Thymus (tissue), 11 donors: ENCODE results near the gene RWDD3. TPM values are rescaled to one million over a fixed set of nuclear protein-coding genes. Genes with fewer than 3 reads are reported as not detected.

ENCODE experiments used
- DNase-seq, 9 donors: peaks; one replicate each; pipeline ENCODE4 v3.0.0-alpha.2; 2013; ENCODE audit warnings: low spot score in 9 of 9, low read depth in 6 of 9, missing footprints in 1 of 9
- H3K27ac ChIP-seq, 2 donors: one replicate each; pipeline ENCODE4 v1.5.1; 2013; ENCODE audit warnings: control low read depth in 1 of 2, low read depth in 1 of 2, low read length in 1 of 2, mild to moderate bottlenecking in 1 of 2, moderate library complexity in 1 of 2
- H3K27me3 ChIP-seq, 2 donors: one replicate each; pipeline ENCODE4 v1.5.1; 2013; ENCODE audit warnings: low read length in 1 of 2; ENCODE audit not compliant: control insufficient read depth in 2 of 2, insufficient read depth in 1 of 2
- H3K36me3 ChIP-seq, 2 donors: one replicate each; pipeline ENCODE4 v1.5.1; 2013; ENCODE audit warnings: low read length in 1 of 2, mild to moderate bottlenecking in 1 of 2, moderate library complexity in 1 of 2; ENCODE audit not compliant: control insufficient read depth in 2 of 2, insufficient read depth in 2 of 2
- H3K4me1 ChIP-seq, 2 donors: one replicate each; pipeline ENCODE4 v1.5.1; 2013; ENCODE audit warnings: low read length in 2 of 2; ENCODE audit not compliant: control insufficient read depth in 2 of 2, insufficient read depth in 2 of 2
- H3K4me3 ChIP-seq, 2 donors: one replicate each; pipeline ENCODE4 v1.5.1; 2013; ENCODE audit warnings: low read length in 2 of 2, control low read depth in 1 of 2, mild to moderate bottlenecking in 1 of 2
- H3K9me3 ChIP-seq, 2 donors: one replicate each; pipeline ENCODE4 v1.5.1; 2013; ENCODE audit warnings: low read length in 1 of 2, mild to moderate bottlenecking in 1 of 2; ENCODE audit not compliant: control insufficient read depth in 2 of 2, insufficient read depth in 1 of 2
- WGBS: extraction: QIAGEN DNeasy Blood & Tissue Kit; methylation state at CpG from one replicate; pipeline ENCODE4 v1.1.7; 2013; 5-methylcytosine and 5-hydroxymethylcytosine counted together
- polyA plus RNA-seq: library from polyadenylated mRNA; stranded (reverse); fragments of 200-250 nt; gene quantifications from one replicate; pipeline ENCODE4 v1.2.3, GENCODE V29; 2013
- total RNA-seq: library from RNA; stranded (reverse); fragments of 120-200 nt; gene quantifications from one replicate; pipeline ENCODE4 v1.2.4, GENCODE V29; 2013
- donor health status: healthy.

RWDD3 gene
- total and polyA plus RNA-seq, 2 donors: 35.4 to 87.8 TPM

DNA sequence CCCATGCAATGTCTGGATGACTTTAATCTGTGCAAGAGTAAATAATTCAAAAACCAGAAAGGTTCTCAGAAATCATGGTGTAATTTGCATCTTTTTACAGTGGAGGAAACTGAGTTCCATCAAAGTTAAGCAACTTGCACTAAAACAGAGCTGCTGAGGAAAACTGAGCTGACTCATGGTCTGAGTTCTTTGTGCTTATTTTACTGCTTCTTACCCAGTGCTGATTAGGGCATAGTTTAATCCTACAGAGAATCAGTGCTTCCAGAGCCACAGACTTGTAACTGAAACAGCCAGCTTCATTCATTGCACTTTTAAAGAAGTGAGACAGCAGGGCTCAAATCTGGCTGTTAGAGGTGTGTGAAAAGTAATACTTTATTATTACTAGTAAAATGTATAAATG lies 10.9 kb upstream of the RWDD3 start:
- H3K36me3 ChIP-seq: no peaks in the 10 kb centered on the region
- no peaks in the 10 kb centered on the region for H3K9me3 ChIP-seq
- no peaks in the 10 kb centered on the region for H3K4me1 ChIP-seq
- H3K27ac ChIP-seq: no peak overlapping the region
- no peak overlapping the region for H3K4me3 ChIP-seq
- DNase-seq: no peak
- H3K27me3 ChIP-seq: peaks cover 0 to 2% of the 10 kb centered on the region in 2 donors

DNA sequence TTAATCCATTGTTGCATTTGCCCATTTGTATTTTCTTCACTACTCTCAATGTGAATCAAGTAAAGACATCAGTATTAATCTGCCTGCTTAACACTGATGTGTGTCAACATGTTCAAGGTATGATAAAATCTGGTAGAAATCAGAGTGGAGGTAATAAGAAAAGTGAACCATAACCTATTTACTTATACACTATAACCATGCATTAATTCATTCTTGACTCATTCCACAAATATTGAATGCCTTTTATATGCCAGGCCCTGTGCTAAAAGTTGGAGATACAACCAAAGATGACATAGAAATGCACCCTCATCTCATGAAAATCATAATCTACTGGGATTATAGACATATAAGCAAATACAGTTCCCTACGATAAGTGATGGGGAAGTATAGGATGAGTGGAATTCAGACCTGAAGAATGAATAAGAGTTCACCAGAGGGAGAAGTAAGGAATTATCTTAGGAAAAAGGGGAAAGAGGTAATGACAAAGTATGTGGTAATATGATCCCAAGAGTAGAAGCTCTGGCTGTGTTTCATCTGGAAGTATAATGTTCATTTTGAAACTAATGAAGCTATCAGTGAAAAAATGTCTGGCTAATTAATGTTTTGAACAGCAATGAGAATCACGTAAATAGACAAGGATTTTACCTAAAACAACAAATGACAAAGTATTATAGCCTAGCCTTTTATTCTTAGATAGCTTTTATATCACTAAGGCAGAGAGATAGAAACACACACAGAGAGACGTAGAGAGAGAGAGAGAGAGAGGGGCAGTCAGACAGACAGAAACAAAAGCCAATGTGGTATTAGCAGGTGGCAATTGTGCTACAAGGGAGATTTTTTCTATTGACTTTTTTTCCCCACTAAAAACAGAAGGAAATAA lies 7.0 kb upstream of the RWDD3 start:
- no peak overlapping the region for H3K4me3 ChIP-seq
- H3K36me3 ChIP-seq: no peaks in the 10 kb centered on the region
- peaks cover 0 to 14% of the 10 kb centered on the region in 2 donors for H3K27me3 ChIP-seq
- no peak overlapping the region for H3K27ac ChIP-seq
- 96% methylated on average over 3 of the region's 3 CpGs for WGBS
- H3K4me1 ChIP-seq: no peaks in the 10 kb centered on the region
- DNase-seq: no peak
- no peaks in the 10 kb centered on the region for H3K9me3 ChIP-seq

DNA sequence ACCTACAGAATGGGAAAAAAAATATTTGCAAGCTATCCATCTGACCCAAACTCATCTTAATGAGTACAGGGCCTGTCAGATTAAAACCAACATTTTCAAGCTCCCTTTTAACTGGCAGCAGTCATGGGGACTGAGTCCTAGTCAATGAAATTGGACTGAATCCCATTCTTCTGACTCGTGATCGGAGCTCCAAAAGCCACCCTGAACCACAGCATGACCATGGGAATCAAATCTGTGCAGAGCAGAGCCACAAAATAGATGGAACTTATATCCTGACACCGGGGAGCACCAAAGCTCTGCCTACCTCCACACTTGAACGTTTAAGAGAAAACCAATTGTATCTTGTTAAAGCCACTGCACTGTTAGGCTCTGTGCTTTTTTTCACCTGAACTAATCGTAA lies 5.0 kb upstream of the RWDD3 start:
- WGBS: 94% methylated on average over 5 of the region's 5 CpGs
- peaks cover 0 to 31% of the 10 kb centered on the region in 2 donors for H3K27me3 ChIP-seq
- no peaks in the 10 kb centered on the region for H3K36me3 ChIP-seq
- no peak for DNase-seq
- no peaks in the 10 kb centered on the region for H3K9me3 ChIP-seq
- H3K27ac ChIP-seq: no peak overlapping the region
- H3K4me3 ChIP-seq: no peak overlapping the region
- peaks cover 0 to 5% of the 10 kb centered on the region in 2 donors for H3K4me1 ChIP-seq

DNA sequence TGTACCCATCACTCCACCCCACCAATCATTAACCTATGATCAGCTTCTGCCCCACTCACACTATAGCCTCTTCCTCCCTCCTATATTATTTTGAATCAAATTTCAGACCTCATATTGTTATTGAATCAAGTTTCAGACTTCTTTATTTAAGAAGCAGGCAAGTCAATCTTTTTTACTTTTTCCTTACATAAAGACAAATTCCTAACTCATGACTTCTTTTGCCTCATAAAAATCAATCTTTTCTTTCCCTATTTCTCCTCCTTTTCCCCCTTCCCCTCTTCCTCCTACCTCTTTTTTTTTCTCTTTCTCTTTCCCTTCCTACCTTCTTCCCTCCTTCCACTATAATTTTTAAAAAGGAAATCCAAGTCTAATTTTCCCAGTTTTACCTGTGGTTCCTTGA lies 4.3 kb upstream of the RWDD3 start:
- H3K4me3 ChIP-seq: no peak overlapping the region
- no peaks in the 10 kb centered on the region for H3K9me3 ChIP-seq
- H3K4me1 ChIP-seq: peaks cover 0 to 6% of the 10 kb centered on the region in 2 donors
- peaks cover 0 to 31% of the 10 kb centered on the region in 2 donors for H3K27me3 ChIP-seq
- H3K27ac ChIP-seq: no peak overlapping the region
- H3K36me3 ChIP-seq: no peaks in the 10 kb centered on the region
- DNase-seq: no peak

DNA sequence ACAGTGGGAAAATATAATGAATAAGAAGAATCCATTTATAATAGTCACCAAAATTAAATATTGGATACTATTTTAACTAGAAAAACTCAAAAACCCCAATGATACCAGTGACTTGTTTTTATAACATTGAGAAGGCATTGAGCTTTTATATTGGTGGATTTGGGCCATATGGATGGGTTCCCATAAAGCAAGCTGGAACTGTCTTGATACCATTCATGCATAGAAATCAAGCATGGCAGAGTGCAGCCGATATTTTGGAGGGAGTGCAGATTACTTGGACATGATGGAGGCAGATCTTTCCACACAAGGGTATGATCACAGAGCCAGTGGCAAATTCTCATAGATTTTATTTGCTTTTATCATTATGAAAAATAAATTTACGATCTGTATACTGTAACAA lies 3.8 kb upstream of the RWDD3 start:
- peaks cover 0 to 9% of the 10 kb centered on the region in 2 donors for H3K4me1 ChIP-seq
- no peak overlapping the region for H3K27ac ChIP-seq
- H3K36me3 ChIP-seq: no peaks in the 10 kb centered on the region
- WGBS: 95% methylated on average over 2 of the region's 2 CpGs
- H3K9me3 ChIP-seq: no peaks in the 10 kb centered on the region
- no peak overlapping the region for H3K4me3 ChIP-seq
- peaks cover 0 to 31% of the 10 kb centered on the region in 2 donors for H3K27me3 ChIP-seq
- DNase-seq: no peak

DNA sequence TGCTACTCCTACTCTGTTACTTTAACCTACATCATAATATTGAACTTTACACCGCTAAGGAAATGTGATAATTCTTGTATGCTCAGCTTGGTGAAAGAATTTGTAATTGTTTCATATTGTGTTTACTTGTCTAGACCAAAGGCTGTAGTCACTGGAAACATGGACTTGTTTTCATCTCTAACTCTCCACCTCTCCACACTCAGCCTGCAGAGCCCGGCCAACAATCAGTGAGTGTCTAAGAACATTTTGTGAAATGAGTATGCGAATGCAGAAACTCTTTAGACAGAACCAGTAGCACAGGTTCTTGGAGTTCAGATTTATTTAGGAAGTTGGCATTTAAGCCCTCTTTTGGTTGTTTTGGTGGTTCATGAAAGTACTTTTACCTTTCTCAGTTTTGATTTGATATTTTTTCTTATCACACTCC lies 3.2 kb upstream of the RWDD3 start:
- peaks cover 0 to 9% of the 10 kb centered on the region in 2 donors for H3K4me1 ChIP-seq
- H3K9me3 ChIP-seq: no peaks in the 10 kb centered on the region
- WGBS: 97% methylated on average over 3 of the region's 3 CpGs
- no peak for DNase-seq
- H3K36me3 ChIP-seq: no peaks in the 10 kb centered on the region
- peaks cover 0 to 31% of the 10 kb centered on the region in 2 donors for H3K27me3 ChIP-seq
- no peak overlapping the region for H3K27ac ChIP-seq
- no peak overlapping the region for H3K4me3 ChIP-seq

DNA sequence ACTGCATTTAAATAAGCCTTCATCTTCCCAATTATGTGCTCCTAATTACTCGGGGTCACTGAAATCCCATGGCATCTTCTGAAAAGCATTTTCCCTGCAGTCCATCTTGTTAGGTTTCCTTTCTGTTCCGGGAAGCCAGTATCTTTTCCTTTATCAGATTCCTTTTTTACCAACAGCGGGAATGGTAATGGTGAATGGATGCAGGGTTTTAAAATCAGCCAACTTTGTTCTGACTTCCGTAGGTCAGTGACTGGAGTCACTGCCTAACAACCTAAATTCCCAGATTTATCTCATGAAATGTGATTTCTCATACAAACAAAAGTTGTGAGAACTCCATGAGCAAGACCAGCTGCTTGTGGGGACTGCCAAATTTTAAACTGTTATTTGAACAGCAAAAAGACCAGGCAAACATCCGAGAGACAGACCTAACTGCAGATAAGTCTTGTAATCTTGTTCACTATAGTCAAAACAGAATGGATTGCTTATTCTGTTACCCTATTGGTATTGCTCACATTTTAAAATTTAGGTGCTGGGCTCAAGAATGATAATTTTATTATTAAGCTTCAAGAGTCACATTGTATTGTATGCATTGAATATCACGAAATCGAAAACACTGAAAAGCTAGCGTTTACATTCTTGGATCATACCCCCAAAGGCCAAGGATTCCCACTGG lies 1.2 kb upstream of the RWDD3 start:
- Histone ChIP-seq H3K27ac (no peak overlapping the region), H3K4me3 (no peak overlapping the region), H3K9me3 (no peaks in the 10 kb centered on the region), H3K27me3 (peaks cover 0 to 31% of the 10 kb centered on the region in 2 donors), H3K36me3 (no peaks in the 10 kb centered on the region), H3K4me1 (peaks cover 0 to 9% of the 10 kb centered on the region in 2 donors)
- peak in 1 of 9 donors; percentile 6 for DNase-seq
- WGBS: 85% methylated on average over 8 of the region's 8 CpGs

DNA sequence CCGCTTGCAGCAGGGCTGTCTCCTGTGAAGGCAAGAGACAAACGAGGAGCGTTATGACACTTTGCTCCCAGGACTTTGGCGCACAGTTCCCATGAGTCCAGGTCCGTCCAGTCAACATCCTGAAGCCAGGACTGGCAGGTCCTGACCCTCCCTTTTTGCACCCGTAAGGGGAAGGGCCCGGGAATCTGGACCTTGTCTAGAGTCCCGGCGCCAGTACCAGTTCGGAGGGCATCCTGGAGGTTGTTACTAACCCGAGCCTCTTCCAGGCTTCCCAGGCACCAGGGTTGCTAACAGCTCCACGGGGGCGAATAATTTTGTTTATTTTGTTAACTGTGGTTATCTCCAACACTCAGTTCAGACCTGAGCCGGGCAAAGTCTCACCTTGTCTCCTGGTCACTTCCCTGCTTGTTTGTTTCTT lies 682 bp upstream of the RWDD3 start:
- no peaks in the 10 kb centered on the region for H3K9me3 ChIP-seq
- H3K27ac ChIP-seq: peak overlapping the region in 1 of 2 donors; percentile 68
- peak in 1 of 9 donors; percentile 1 for DNase-seq
- H3K27me3 ChIP-seq: peaks cover 0 to 27% of the 10 kb centered on the region in 2 donors
- H3K4me3 ChIP-seq: peak overlapping the region; percentile 74 to 87
- H3K36me3 ChIP-seq: no peaks in the 10 kb centered on the region
- H3K4me1 ChIP-seq: peaks cover 0 to 9% of the 10 kb centered on the region in 2 donors
- whole genome bisulfite sequencing: 43% methylated on average over 14 of the region's 14 CpGs
